Adipocyte (in vitro differentiated cells): ENCODE measurements around the gene MOB3B.
"Not testable (repeated sequence)": the region's sequence is repeated elsewhere in the genome, so short reads cannot be mapped to it uniquely, and the experiment has no call there.

ENCODE experiments used
- DNase-seq: peaks from one replicate; pipeline ENCODE4 v3.0.0-alpha.2; 2015; ENCODE audit warnings: low read depth
- H3K27me3 ChIP-seq: replicated peaks from 2 replicates; pipeline ENCODE4 v1.7.0; 2013; ENCODE audit warnings: mild to moderate bottlenecking, low read length, moderate library complexity; ENCODE audit not compliant: control insufficient read depth, insufficient read depth
- H3K36me3 ChIP-seq: 2 replicates; pipeline ENCODE4 v1.7.0; 2013; ENCODE audit warnings: low read length, mild to moderate bottlenecking, moderate library complexity; ENCODE audit not compliant: control insufficient read depth, insufficient read depth, severe bottlenecking
- H3K4me1 ChIP-seq: 2 replicates; pipeline ENCODE4 v1.7.0; 2013; ENCODE audit warnings: mild to moderate bottlenecking, low read length, moderate library complexity; ENCODE audit not compliant: control insufficient read depth, insufficient read depth
- H3K4me3 ChIP-seq: 2 replicates; pipeline ENCODE4 v1.7.0; 2013; ENCODE audit warnings: mild to moderate bottlenecking, low read length, moderate library complexity
- H3K9ac ChIP-seq: 2 replicates; pipeline ENCODE4 v1.7.0; 2013; ENCODE audit warnings: mild to moderate bottlenecking, low read length, moderate library complexity
- H3K9me3 ChIP-seq: 2 replicates; pipeline ENCODE4 v1.7.0; 2013; ENCODE audit warnings: mild to moderate bottlenecking, low read length, moderate library complexity; ENCODE audit not compliant: control insufficient read depth

Gene MOB3B

DNA sequence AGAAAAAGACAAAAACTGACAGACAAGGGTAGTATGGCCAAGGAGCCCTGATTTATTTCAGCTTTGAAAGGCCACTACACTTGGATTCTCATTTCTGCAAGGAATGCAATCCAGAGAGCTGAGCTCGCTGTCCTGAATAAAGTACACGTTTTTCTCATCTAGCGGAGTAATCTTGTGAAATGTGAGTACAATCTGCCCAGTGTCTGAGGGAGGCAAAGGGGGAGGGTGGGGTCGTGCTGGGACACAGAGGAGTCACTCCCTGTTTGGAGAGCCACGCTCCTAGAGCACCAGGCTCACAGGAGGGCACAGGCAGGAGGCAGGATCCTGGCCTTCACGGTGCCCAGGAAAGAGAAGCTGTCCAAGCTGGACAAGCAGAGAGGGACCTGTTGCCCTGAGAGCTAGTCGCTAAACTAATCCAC, 56.5 kb downstream of the MOB3B start:
- H3K27me3 ChIP-seq = no peaks in the 10 kb centered on the region
- H3K9me3 ChIP-seq = peaks cover 5% of the 10 kb centered on the region
- no peaks in the 10 kb centered on the region for H3K36me3 ChIP-seq
- DNase-seq = peak; percentile 28
- peak overlapping the region; percentile 67 for H3K9ac ChIP-seq
- peaks cover 30% of the 10 kb centered on the region for H3K4me1 ChIP-seq
- H3K4me3 ChIP-seq = peak overlapping the region; percentile 56

DNA sequence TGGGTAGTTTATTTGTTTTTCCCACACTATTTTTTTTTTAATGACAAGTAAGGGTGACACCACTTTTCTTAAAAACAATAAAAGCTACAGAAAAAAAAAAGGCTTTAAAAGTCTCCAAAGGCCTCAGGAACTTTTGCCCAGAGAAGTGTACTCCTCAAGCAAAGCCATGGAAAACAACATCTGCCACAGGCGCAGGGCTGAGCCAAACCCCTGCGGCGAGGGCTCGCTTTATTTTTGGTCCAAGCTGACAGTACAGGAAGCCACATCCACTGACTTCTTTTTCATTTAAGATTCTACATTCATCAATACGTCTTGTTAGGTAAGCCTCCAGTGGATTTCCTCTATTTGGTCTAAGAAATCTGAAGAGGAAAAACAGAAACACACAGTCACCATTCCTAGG, 57.4 kb downstream of the MOB3B start:
- Histone ChIP-seq H3K9me3 (no peaks in the 10 kb centered on the region), H3K27me3 (no peaks in the 10 kb centered on the region), H3K36me3 (no peaks in the 10 kb centered on the region), H3K4me1 (peaks cover 30% of the 10 kb centered on the region), H3K9ac (peak overlapping the region; percentile 67), H3K4me3 (peak overlapping the region; percentile 56)
- peak; percentile 2 for DNase-seq

DNA sequence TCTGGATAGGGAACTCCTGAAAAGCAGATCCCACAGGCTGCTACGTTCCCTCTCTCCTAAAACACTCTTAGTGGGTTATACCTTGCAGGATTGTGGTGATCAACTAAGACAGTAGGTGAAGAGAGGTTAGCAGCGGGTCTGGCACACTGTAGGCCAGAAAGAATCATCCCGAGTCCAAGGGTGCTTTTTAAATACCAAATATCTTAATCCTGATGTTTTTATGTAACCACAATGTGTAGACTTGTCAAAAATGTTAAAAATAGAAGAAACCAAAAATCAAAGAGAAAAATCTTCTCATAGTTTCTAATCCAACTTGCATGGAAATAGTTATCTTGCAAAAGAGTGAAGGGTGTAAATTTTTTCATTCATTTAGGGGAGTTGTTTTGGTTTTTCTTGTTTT, 57.8 kb downstream of the MOB3B start:
- Histone ChIP-seq H3K27me3 (peaks cover 2% of the 10 kb centered on the region), H3K9ac (peak overlapping the region; percentile 67), H3K4me1 (peaks cover 30% of the 10 kb centered on the region), H3K36me3 (no peaks in the 10 kb centered on the region), H3K9me3 (no peaks in the 10 kb centered on the region), H3K4me3 (peak overlapping the region; percentile 56)
- DNase-seq = no peak

DNA sequence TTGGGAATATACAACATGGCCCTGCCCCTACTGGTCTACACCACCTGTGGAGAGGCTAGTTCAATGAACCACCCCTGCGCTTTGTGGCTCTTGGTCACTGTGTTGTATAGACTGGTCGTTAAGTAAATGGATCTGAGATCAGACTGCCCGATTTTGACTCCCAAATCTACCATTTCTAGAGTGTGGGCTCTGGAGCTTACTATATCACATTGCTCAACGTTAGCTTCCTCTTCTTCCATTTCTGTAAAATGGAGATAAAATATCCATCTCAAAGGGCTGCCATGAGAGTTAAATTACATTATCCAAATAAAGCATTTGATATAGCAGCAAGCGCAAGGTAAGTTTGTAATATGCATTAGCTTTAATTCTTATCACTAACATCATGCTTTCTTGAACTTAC, 58.2 kb downstream of the MOB3B start:
- peaks cover 30% of the 10 kb centered on the region for H3K4me1 ChIP-seq
- DNase-seq = no peak

DNA sequence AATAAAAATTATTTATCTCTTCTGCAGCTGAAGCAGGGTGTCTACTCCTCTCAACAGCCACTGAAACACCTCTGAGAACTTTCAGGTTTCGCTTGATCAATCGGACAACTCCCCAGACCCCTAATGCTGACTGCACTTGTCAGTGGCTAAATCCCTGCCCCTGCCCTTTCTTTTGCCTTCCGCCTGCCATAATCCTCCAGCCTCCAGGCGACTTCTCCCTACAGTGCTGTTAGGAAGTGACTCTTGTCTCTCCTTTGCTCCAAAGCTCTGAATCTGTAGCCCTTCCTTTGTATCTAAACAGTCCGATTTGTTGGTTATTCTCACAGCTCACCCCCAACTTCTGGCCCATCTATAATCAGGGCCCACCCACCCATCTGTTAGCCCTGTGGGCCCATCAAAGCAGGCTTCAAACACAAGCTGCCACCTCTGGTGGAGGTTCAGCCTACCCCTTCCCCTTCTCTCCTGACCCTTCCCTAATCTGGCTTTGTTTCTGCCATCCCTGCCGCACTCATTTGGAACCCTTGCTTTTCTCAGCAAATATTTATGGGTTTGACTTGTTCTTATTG, 59.2 kb downstream of the MOB3B start:
- no peak for DNase-seq
- H3K27me3 ChIP-seq = peaks cover 2% of the 10 kb centered on the region
- H3K9me3 ChIP-seq = no peaks in the 10 kb centered on the region
- H3K4me3 ChIP-seq = no peak overlapping the region
- H3K36me3 ChIP-seq = no peaks in the 10 kb centered on the region
- H3K4me1 ChIP-seq = peaks cover 30% of the 10 kb centered on the region
- no peak overlapping the region for H3K9ac ChIP-seq

More for the DNA sequence above, 58.2 kb downstream of the MOB3B start:
- Histone ChIP-seq H3K4me3 (no peak overlapping the region), H3K9me3 (no peaks in the 10 kb centered on the region), H3K9ac (peak overlapping the region; percentile 67), H3K27me3 (peaks cover 2% of the 10 kb centered on the region), H3K36me3 (no peaks in the 10 kb centered on the region)

DNA sequence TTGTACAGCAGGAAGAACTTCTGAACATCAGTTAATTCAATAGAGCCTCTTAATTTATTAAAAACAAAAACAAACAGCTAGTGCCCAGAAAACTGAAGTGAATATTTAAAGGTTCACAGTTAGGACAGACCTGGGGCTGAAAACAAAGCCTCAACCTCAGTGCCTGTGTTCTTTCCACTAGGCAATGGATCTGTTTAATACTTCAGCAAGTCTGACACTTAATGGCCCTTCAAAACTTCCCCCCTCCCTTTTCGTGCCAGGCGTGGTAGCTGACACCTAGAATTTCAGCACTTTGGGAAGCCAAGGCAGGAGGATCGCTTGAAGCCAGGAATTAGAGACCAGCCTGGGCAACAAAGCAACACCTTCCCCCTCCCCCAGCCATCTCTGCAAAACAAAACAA, 60.1 kb downstream of the MOB3B start:
- DNase-seq = no peak
- no peaks in the 10 kb centered on the region for H3K9me3 ChIP-seq
- no peaks in the 10 kb centered on the region for H3K36me3 ChIP-seq
- H3K4me3 ChIP-seq = no peak overlapping the region
- peaks cover 2% of the 10 kb centered on the region for H3K27me3 ChIP-seq
- no peak overlapping the region for H3K9ac ChIP-seq
- peaks cover 30% of the 10 kb centered on the region for H3K4me1 ChIP-seq

DNA sequence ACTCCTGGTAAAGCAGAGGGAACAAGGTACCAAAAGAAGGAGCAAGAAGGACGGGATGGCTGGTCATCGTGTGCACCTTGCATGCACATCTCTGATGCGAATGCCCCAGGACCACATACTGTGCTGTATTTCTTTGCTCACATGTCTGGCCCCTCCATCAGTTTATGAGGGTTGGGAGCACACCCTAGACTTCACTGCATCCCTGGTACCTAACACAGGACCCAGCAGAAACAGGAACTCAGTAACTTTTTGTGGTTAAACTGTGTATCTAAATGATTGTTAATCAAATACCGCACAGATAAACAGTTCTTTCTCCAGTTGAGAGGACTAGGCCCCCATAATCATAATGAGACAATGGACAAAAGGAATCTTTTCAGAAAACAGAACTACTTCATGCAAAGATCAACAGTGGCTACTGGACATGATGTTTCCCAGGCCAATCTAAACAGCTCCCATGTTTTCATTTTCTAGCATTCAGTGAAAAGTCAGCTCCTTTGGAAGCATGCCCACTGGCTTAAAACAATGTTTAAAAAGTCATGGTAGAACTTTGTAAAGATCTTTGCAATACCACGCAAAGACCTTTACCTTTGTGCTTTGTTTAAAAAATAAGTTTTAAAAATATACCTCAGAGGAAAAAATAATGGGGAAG, 61.0 kb downstream of the MOB3B start:
- H3K9me3 ChIP-seq = no peaks in the 10 kb centered on the region
- H3K9ac ChIP-seq = no peak overlapping the region
- no peak for DNase-seq
- H3K4me1 ChIP-seq = peaks cover 28% of the 10 kb centered on the region
- H3K27me3 ChIP-seq = peaks cover 2% of the 10 kb centered on the region
- H3K36me3 ChIP-seq = no peaks in the 10 kb centered on the region
- no peak overlapping the region for H3K4me3 ChIP-seq

DNA sequence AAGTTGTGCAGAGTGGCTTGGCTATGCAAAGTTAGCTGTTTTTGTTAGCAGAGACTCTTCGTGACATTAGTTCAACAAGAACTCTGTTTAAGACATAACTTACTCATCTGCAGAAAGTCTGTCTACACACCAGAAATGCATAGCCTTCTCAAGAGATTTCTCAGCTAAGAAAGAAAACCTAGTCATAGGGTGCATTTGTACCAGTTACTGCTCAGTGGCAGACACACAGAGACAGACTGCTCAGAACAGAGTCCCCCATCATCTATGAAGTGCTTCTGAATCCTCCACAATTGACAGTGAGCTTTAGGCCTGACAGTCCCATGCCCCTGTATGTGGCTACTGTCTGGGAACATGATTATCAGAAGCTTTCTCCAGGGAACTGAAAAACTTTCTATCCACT, 61.6 kb downstream of the MOB3B start:
- H3K27me3 ChIP-seq = peaks cover 2% of the 10 kb centered on the region

DNA sequence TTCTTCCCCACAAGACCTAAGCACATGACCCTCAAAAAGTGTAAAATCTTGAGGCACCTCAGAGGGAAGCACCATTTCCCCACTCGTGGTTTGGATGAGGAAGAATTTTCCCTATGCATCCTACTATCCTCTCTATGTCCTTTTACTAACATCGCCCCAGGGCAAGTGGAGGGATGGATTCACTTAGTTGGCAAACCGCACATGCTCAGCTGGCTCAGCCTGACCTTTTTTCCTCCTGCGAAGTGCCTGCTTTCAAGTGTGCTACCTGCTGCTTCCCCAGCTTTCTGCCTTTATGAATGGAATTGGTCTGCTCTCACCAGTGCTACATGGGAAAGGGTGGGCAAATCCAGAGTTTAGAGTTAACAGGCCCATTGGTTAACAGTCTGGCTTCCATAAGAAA, 62.1 kb downstream of the MOB3B start:
- peaks cover 21% of the 10 kb centered on the region for H3K4me1 ChIP-seq
- DNase-seq = no peak
- no peaks in the 10 kb centered on the region for H3K9me3 ChIP-seq
- no peak overlapping the region for H3K9ac ChIP-seq
- H3K4me3 ChIP-seq = no peak overlapping the region
- peaks cover 2% of the 10 kb centered on the region for H3K27me3 ChIP-seq
- no peaks in the 10 kb centered on the region for H3K36me3 ChIP-seq

More for the DNA sequence above, 61.6 kb downstream of the MOB3B start:
- DNase-seq = no peak
- H3K9ac ChIP-seq = no peak overlapping the region
- H3K9me3 ChIP-seq = no peaks in the 10 kb centered on the region
- H3K4me1 ChIP-seq = peaks cover 24% of the 10 kb centered on the region
- H3K4me3 ChIP-seq = no peak overlapping the region
- no peaks in the 10 kb centered on the region for H3K36me3 ChIP-seq

DNA sequence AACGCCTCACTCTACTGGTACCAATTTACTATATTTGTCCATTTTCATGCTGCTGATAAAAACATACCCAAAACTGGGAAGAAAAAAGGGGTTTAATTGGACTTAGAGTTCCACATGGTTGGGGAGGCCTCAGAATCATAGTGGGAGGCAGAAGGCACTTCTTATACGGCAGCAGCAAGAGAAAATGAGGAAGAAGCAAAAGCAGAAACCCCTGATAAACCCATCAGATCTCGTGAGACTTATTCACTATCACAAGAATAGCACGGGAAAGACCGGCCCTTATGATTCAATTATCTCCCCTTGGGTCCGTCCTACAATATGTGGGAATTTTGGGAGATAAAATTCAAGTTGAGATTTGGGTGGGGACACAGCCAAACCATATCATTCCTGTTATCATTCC, 63.1 kb downstream of the MOB3B start:
- not testable (repeated sequence) for H3K9ac ChIP-seq, H3K4me3 ChIP-seq, H3K36me3 ChIP-seq, H3K9me3 ChIP-seq, H3K27me3 ChIP-seq, DNase-seq
- H3K4me1 ChIP-seq = peaks cover 12% of the 10 kb centered on the region

DNA sequence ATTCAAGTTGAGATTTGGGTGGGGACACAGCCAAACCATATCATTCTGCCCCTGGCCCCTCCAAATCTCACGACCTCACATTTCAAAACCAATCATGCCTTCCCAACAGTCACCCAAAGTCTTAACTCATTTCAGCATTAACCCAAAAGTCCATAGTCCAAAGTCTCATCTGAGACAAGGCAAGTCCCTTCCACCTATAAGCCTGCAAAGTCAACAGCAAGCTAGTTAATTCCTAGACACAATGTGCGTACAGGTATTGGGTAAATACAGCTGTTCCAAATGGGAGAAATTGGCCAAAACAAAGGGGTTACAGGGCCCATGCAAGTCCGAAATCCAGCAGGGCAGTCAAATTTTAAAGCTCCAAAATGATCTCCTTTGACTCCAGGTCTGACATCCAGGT, 64.7 kb downstream of the MOB3B start:
- not testable (repeated sequence) for H3K27me3 ChIP-seq, H3K4me3 ChIP-seq, H3K36me3 ChIP-seq

DNA sequence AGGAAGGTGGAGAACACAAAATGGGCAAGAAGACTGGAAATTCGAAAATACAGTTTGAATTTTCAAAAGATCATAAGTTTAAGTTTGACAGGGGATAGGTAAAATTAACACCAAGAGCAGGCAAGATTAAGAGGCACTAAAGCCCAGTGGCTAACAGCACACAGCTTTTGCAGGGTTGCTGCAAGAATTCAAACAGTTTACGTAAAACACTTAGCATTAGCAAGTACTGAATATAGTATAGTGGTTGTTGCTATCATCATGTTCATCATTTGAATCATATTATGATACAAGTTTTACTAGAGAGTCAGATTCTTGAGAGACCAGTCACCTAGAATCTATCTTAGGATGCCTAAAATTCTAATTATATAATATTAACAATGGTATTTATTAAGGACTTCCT, 66.8 kb downstream of the MOB3B start:
- H3K9ac ChIP-seq = no peak overlapping the region
- no peaks in the 10 kb centered on the region for H3K36me3 ChIP-seq
- H3K9me3 ChIP-seq = no peaks in the 10 kb centered on the region
- peaks cover 2% of the 10 kb centered on the region for H3K27me3 ChIP-seq
- DNase-seq = no peak
- H3K4me1 ChIP-seq = peaks cover 10% of the 10 kb centered on the region
- H3K4me3 ChIP-seq = no peak overlapping the region

More for the DNA sequence above, 64.7 kb downstream of the MOB3B start:
- H3K9ac ChIP-seq, H3K4me1 ChIP-seq, DNase-seq, H3K9me3 ChIP-seq: not testable (repeated sequence)
